Neutrophil (primary cell): ENCODE measurements around the gene OR11A1.

ENCODE experiments used
- H3K27ac ChIP-seq: fragments of 200-600 bp; sonication (generic); 2 replicates; pipeline ENCODE4 v1.5.1; 2016; ENCODE audit warnings: mild to moderate bottlenecking, moderate library complexity
- H3K27me3 ChIP-seq: fragments of 200-600 bp; sonication (generic); 2 replicates; pipeline ENCODE4 v1.6.0; 2016; ENCODE audit warnings: mild to moderate bottlenecking
- H3K36me3 ChIP-seq: fragments of 200-600 bp; sonication (generic); 2 replicates; pipeline ENCODE4 v1.5.1; 2017
- H3K4me1 ChIP-seq, 2 experiments: fragments of 200-600 bp in 1 of 2; sonication (generic) in 1 of 2; 1 replicate in 1 of 2; 2 replicates in 1 of 2; pipeline versions ENCODE4 v1.5.1 to v1.6.1; 2013 to 2016; ENCODE audit warnings: low read depth in 1 of 2, low read length in 1 of 2, mild to moderate bottlenecking in 1 of 2, moderate library complexity in 1 of 2; ENCODE audit not compliant: control insufficient read depth in 1 of 2, insufficient read depth in 1 of 2
- H3K4me3 ChIP-seq, 2 experiments: fragments of 200-600 bp in 1 of 2; sonication (generic) in 1 of 2; 1 replicate in 1 of 2; 2 replicates in 1 of 2; pipeline ENCODE4 v1.5.1; 2013 to 2016; ENCODE audit warnings: low read depth in 1 of 2, low read length in 1 of 2, mild to moderate bottlenecking in 1 of 2, moderate library complexity in 1 of 2
- H3K9me3 ChIP-seq: fragments of 200-600 bp; sonication (generic); 2 replicates; pipeline ENCODE4 v1.5.1; 2016
- TF ChIP-seq, protein P1 (sequence below): fragments of 200-600 bp; sonication (generic); IDR thresholded peaks from 2 replicates; pipeline ENCODE4 v1.5.1; 2016; ENCODE audit warnings: antibody characterized with exemption

OR11A1 gene

GRCh38 chr6:29424168-29424567 lies 32.7 kb downstream of the OR11A1 start:
- Histone ChIP-seq H3K27me3 (no peaks in the 10 kb centered on the region), H3K4me1 (no peaks in the 10 kb centered on the region), H3K9me3 (no peaks in the 10 kb centered on the region), H3K27ac (no peak overlapping the region), H3K4me3 (no peak overlapping the region), H3K36me3 (no peaks in the 10 kb centered on the region)
- TF ChIP-seq, protein P1, sequence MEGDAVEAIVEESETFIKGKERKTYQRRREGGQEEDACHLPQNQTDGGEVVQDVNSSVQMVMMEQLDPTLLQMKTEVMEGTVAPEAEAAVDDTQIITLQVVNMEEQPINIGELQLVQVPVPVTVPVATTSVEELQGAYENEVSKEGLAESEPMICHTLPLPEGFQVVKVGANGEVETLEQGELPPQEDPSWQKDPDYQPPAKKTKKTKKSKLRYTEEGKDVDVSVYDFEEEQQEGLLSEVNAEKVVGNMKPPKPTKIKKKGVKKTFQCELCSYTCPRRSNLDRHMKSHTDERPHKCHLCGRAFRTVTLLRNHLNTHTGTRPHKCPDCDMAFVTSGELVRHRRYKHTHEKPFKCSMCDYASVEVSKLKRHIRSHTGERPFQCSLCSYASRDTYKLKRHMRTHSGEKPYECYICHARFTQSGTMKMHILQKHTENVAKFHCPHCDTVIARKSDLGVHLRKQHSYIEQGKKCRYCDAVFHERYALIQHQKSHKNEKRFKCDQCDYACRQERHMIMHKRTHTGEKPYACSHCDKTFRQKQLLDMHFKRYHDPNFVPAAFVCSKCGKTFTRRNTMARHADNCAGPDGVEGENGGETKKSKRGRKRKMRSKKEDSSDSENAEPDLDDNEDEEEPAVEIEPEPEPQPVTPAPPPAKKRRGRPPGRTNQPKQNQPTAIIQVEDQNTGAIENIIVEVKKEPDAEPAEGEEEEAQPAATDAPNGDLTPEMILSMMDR: no peak

- H3K27ac ChIP-seq: no peak overlapping the region
- peaks cover 3% of the 10 kb centered on the region for H3K27me3 ChIP-seq
- no peaks in the 10 kb centered on the region for H3K9me3 ChIP-seq
- TF ChIP-seq, protein P1: no peak
- H3K36me3 ChIP-seq: no peaks in the 10 kb centered on the region
- H3K4me1 ChIP-seq: no peaks in the 10 kb centered on the region
- H3K4me3 ChIP-seq: no peak overlapping the region
Observed at GRCh38 chr6:29419516-29419915, 37.4 kb downstream of the OR11A1 start.

DNA sequence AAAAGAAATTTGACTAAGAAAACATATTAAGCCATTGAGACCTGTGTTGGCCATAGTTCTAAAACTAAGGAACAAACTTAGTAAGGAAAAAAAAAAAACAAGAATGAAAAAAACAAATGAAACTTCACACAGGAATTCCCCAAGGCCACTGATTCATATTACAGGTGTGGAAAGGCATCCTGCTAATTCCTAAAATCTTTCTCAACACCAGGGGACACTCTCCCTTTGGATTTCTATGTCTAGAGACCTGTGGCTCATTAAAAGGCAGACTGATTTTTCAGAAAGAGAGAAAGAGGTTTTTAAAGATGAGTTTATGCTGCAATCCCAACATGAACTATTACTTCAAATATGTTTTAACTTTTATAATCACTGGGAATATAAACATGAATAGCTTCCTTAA lies 42.3 kb downstream of the OR11A1 start, which contains the start of gene OR12D1:
Gene OR12D1, plus strand, starts transcription at position 341 of the 400 bp plus-strand sequence.
- Histone ChIP-seq H3K4me1 (no peaks in the 10 kb centered on the region), H3K9me3 (no peaks in the 10 kb centered on the region), H3K4me3 (no peak within 1 kb of the TSS), H3K36me3 (no peaks in the 10 kb centered on the region), H3K27ac (no peak within 1 kb of the TSS), H3K27me3 (peaks cover 3% of the 10 kb centered on the region)
- TF ChIP-seq, protein P1: no peak

GRCh38 chr6:29403801-29404200 lies 53.1 kb downstream of the OR11A1 start:
- TF ChIP-seq, protein P1: no peak
- H3K4me3 ChIP-seq: no peak overlapping the region
- H3K9me3 ChIP-seq: no peaks in the 10 kb centered on the region
- H3K27ac ChIP-seq: no peak overlapping the region
- H3K27me3 ChIP-seq: no peaks in the 10 kb centered on the region
- H3K36me3 ChIP-seq: no peaks in the 10 kb centered on the region
- no peaks in the 10 kb centered on the region for H3K4me1 ChIP-seq

DNA sequence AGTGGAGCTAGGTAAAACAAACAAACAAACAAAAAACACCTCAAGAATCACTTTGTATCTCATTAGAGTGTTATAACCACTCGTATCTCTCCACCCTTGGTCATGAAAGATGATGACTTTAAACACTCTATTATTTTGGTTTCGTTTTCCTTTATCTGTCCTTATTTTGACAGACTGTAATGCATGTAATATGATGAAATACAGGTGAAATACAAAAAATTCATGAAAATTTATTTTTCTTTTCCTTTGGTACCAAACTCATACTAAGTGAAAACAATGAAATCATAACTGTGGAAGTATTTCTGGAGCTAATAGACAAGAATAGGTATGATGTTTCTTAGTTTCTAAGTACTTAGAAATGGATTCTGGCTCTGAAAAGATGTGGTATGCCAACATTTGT lies 57.3 kb downstream of the OR11A1 start:
- TF ChIP-seq, protein P1: no peak
- no peak overlapping the region for H3K27ac ChIP-seq

GRCh38 chr6:29395331-29395730 lies 61.5 kb downstream of the OR11A1 start, which contains the start of gene OR12D2:
OR12D2 (plus strand) TSS chr6:29395631; CDS start chr6:29396700, 1,069 bp downstream.
- Histone ChIP-seq H3K9me3 (no peaks in the 10 kb centered on the region), H3K36me3 (no peaks in the 10 kb centered on the region), H3K4me1 (no peaks in the 10 kb centered on the region), H3K4me3 (no peak within 1 kb of the TSS), H3K27ac (no peak within 1 kb of the TSS), H3K27me3 (no peaks in the 10 kb centered on the region)
- TF ChIP-seq, protein P1: no peak

More for the DNA sequence above, 57.3 kb downstream of the OR11A1 start:
- H3K4me1 ChIP-seq: no peaks in the 10 kb centered on the region
- no peaks in the 10 kb centered on the region for H3K27me3 ChIP-seq
- no peak overlapping the region for H3K4me3 ChIP-seq
- H3K9me3 ChIP-seq: no peaks in the 10 kb centered on the region
- H3K36me3 ChIP-seq: no peaks in the 10 kb centered on the region
